Kidney epithelial cell (primary cell): Measurements from ENCODE around the gene LGALS7B. TPM values are rescaled to one million over a fixed set of nuclear protein-coding genes. Genes with fewer than 3 reads are reported as not detected.

Experiments used
- DNase-seq: peaks from one replicate; pipeline ENCODE4 v3.0.0-alpha.2; 2010; ENCODE audit warnings: low read depth
- H3K27me3 ChIP-seq: 2 replicates; pipeline ENCODE4 v1.6.0; 2011; ENCODE audit warnings: low read length; ENCODE audit not compliant: control insufficient read depth, insufficient read depth
- H3K36me3 ChIP-seq: 2 replicates; pipeline ENCODE4 v1.5.1; 2011; ENCODE audit warnings: low read length; ENCODE audit not compliant: control insufficient read depth, insufficient read depth
- H3K4me3 ChIP-seq: 2 replicates; pipeline ENCODE4 v1.5.1; 2011; ENCODE audit warnings: low read depth, mild to moderate bottlenecking, control low read depth, low read length
- total RNA-seq: library from RNA; depleted of rRNA; stranded (reverse); fragments of >200 nt; gene quantifications from 2 replicates; pipeline ENCODE4 v1.2.3, GENCODE V29; 2015
- TF ChIP-seq, protein P1 (sequence below): IDR thresholded peaks from 2 replicates; pipeline ENCODE4 v1.5.1; 2011; ENCODE audit warnings: mild to moderate bottlenecking, moderate library complexity, low read length, control low read depth, inconsistent platforms; ENCODE audit not compliant: insufficient read depth, poor library complexity, severe bottlenecking

The LGALS7B gene
- total RNA-seq, 1 donor from 2014 or later = not detected

GRCh38 chr19:38834590-38834989 is 45.6 kb downstream of the LGALS7B start:
- peaks cover 4% of the 10 kb centered on the region for H3K36me3 ChIP-seq
- TF ChIP-seq, protein P1, sequence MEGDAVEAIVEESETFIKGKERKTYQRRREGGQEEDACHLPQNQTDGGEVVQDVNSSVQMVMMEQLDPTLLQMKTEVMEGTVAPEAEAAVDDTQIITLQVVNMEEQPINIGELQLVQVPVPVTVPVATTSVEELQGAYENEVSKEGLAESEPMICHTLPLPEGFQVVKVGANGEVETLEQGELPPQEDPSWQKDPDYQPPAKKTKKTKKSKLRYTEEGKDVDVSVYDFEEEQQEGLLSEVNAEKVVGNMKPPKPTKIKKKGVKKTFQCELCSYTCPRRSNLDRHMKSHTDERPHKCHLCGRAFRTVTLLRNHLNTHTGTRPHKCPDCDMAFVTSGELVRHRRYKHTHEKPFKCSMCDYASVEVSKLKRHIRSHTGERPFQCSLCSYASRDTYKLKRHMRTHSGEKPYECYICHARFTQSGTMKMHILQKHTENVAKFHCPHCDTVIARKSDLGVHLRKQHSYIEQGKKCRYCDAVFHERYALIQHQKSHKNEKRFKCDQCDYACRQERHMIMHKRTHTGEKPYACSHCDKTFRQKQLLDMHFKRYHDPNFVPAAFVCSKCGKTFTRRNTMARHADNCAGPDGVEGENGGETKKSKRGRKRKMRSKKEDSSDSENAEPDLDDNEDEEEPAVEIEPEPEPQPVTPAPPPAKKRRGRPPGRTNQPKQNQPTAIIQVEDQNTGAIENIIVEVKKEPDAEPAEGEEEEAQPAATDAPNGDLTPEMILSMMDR = no peak

DNA sequence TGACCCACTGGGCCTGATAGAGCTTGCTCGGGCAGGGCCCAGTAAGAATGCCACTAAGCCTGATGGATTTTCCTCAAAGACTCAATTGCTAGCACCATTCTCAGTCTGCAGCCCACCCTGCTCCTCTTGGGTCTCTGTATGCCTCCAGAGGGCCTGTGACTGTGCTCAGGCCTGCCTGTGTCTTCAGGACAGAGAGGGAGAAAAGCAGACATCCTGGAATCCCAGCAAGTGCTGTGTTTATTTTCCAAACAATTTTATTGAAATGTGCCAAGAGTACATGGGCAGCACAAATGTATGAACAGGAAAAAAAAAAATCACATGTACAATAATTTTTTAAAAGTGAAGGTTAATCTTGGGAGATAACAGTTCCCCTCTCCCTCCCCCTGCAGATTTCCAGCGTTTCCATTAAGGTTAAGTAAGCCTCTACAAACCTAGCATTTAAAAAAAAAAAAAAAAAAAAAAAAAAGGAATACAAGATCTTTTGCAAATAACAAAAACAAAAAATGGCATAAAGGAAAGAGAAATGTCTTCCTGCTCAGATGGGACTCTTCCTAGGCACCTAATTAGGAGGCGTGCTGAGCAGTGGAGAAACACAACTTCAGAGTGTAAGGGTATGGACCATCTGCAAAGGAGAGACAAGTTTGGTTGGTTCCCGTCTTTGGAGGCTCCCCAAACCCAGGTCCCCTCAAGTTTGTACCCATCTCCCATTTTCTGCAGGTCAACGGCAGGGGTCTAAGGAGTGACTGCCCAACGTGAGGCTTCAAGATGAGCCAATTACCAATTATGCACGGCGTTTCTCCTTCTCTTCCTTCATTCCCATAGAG is 47.4 kb downstream of the LGALS7B start:
- Histone ChIP-seq H3K4me3 (no peak overlapping the region), H3K27me3 (no peaks in the 10 kb centered on the region), H3K36me3 (peaks cover 4% of the 10 kb centered on the region)
- no peak for DNase-seq
- TF ChIP-seq, protein P1 = no peak

More at GRCh38 chr19:38834590-38834989, 45.6 kb downstream of the LGALS7B start:
- no peak for DNase-seq
- H3K27me3 ChIP-seq = no peaks in the 10 kb centered on the region
- no peak overlapping the region for H3K4me3 ChIP-seq

- Histone ChIP-seq H3K36me3 (peaks cover 4% of the 10 kb centered on the region), H3K4me3 (no peak overlapping the region), H3K27me3 (no peaks in the 10 kb centered on the region)
- TF ChIP-seq, protein P1 = no peak
- DNase-seq = no peak
Measured at GRCh38 chr19:38836983-38837626, 48.1 kb downstream of the LGALS7B start.

- DNase-seq = no peak
- Histone ChIP-seq H3K4me3 (no peak overlapping the region), H3K27me3 (no peaks in the 10 kb centered on the region), H3K36me3 (peaks cover 4% of the 10 kb centered on the region)
- TF ChIP-seq, protein P1 = no peak
Measured at GRCh38 chr19:38837656-38838121, 48.7 kb downstream of the LGALS7B start.

GRCh38 chr19:38838208-38838985 is 49.4 kb downstream of the LGALS7B start:
- H3K27me3 ChIP-seq = no peaks in the 10 kb centered on the region
- TF ChIP-seq, protein P1 = peak; percentile 21
- peaks cover 7% of the 10 kb centered on the region for H3K36me3 ChIP-seq
- DNase-seq = peak; percentile 61
- no peak overlapping the region for H3K4me3 ChIP-seq
